Medulla oblongata (tissue), 1 donor: ENCODE results near the gene SLC32A1.

Source experiments
- DNase-seq: peaks from one replicate; pipeline ENCODE4 v3.0.0-alpha.2; 2015; ENCODE audit errors: extremely low spot score

Gene SLC32A1

DNA sequence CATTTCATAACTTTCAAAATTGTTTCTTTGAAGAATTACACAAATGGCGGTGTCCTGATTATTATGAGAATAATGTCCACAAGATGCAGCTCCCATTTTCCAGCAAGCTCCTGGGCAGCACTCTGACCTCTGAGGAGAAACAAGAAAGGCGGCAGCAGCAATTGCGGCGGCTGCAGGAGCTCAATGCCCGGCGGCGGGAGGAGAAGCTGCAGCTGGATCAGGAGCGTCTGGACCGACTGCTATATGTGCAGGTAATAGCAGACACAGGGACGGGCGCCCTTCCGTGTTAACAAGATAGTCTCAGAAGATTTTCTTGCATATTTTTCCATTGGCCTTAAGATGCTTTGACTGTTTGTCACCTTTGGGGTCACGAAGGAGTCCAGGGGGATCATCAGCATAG, 30.6 kb downstream of the SLC32A1 start:
- DNase-seq = no peak

DNA sequence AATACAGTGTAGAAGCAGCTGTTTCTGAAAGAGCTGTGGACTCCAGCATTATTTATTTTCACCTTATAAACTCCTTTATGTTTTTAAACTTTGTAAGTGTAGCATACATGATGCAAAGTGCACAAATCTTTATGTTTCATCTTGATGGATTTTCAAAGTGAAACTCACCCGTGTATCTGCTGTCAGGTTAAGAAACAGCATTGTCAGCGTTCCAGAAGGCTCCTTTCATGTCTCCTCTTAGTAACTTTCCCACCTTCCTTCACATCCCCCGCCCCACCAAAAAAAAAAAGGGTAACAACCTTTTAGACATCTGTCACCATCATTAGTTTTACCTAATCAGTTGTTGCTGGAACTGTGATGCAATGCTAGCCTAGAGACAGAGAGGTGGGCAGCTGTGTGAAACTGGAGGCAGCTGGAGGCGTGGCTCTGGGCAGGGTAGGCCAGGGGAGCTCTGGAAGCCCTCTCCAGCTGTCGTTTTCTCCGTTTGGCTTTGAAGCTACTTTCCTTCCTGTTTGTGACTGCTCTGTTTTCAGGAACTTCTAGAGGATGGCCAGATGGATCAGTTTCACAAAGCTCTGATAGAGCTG, 31.1 kb downstream of the SLC32A1 start:
- no peak for DNase-seq

- DNase-seq = no peak
These were observed 33.0 kb downstream of the SLC32A1 start for GRCh38 chr20:38757145-38757775.

- DNase-seq = peak; percentile 45
These were observed 34.8 kb downstream of the SLC32A1 start for GRCh38 chr20:38759106-38759505.

DNA sequence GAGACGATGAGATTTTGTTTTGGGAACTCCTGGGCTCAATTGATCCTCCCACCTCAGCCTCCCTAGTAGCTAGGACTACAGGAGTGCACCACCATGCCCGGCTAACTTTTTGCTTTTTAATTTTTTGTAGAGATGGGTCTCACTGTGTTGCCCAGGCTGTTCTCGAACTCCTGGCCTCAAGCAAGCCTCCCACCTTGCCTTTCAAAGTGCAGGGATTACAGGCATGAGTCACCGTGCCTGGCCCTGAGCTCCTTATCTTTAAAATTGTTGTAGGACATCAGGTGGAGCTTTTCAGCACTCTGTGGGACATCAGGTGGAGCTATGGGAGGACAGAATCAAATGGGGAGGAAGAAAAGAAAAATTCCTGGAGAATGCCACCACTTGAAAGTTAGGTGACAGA, 36.7 kb downstream of the SLC32A1 start:
- no peak for DNase-seq

DNA sequence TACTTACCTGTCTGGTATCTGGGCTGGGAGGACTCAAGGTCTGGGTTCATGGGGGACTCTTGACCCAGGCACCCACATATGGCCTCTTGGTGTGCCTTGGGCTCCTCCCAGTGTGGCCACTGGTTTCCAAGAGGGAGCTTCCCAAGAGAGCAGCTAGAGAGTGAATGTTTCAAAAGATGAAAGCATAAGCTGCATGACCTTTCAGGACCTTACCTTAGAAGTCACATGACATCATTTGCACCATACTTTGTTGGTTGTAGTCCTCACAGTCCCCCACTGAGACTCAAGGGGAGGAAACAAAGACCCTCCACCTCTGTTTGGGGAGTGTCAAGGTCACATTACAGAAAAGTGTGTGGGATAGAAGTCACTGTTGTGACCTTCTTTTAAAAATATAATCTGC, 37.9 kb downstream of the SLC32A1 start:
- DNase-seq = no peak

- DNase-seq = no peak
These were observed 39.3 kb downstream of the SLC32A1 start for GRCh38 chr20:38763616-38764015.

GRCh38 chr20:38764567-38765318, 40.5 kb downstream of the SLC32A1 start:
- DNase-seq = no peak

DNA sequence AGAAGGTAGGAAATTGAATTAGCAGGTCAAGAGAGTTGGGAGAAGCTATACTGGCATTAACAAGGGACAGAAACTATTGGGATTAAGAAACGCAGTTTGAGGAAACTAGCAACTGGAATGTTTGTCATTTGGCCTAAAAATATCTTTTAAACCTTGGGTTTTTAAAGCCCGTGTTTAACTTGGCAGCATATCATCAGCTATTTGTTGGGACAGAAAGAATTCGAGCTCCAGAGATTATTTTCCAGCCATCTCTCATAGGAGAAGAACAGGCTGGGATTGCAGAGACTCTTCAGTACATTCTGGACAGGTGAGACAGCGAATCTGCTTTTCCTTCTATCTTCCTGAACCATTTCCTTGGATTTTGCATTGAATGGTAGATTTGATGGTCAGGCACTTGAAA, 41.8 kb downstream of the SLC32A1 start:
- DNase-seq = no peak

- DNase-seq = no peak
These were observed 45.4 kb downstream of the SLC32A1 start for GRCh38 chr20:38769376-38770295.

DNA sequence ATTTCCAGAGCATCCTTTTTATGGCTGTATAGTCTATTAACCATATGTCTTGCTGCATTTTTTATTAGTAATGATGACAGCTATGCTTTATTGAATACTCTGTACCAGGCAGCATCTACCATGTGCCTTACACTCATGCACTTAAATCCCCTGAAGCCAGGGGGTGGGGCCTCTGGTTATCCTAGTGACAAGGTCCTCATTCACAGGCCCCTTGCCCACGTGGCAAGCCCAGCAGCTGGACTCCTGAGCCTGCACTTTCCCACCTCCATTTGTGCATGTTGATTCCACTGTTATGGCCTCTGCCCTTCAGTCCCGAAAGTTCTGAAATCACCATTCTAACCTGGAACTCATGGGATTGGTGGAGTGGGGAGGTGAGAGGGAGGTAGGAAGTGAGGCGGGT, 46.3 kb downstream of the SLC32A1 start:
- DNase-seq = peak; percentile 4

DNA sequence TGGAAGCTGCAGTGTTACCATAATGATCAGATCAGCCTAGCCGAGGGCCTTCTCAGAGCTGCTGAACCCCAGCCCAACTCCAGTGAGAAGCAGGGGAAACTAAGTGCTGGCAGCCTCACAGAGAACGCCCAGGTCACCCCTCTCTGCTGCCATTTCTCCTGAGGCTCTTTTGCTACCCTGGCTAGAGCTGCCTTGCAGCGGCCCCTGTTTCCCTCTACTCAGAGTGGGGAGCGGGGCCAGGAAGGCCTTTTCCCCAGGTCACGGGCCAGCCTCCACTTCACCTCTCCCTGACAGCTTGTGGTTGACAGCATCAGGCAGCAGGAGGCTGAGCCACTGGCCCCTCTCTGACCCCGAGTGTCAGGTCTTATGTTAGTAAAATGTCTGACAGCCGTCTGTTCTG, 46.7 kb downstream of the SLC32A1 start:
- DNase-seq = no peak

DNA sequence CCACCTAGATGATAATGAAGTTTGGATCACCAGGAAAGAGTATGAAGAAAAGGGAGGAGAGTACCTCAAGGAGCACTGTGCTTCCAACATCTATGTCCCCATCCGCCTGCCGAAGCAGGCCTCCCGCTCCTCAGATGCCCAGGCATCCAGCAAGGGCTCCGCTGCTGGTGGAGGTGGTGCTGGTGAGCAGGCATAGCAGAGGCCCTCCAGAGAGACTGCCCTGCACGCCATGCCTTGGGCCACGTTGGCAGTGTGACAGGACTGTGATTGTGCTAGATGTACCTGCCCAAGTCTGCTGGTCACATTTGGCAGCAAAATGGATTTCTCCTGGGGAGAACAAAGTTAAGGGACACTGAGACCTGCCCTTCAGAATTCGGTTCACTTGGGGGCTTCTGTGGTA, 47.3 kb downstream of the SLC32A1 start:
- no peak for DNase-seq

DNA sequence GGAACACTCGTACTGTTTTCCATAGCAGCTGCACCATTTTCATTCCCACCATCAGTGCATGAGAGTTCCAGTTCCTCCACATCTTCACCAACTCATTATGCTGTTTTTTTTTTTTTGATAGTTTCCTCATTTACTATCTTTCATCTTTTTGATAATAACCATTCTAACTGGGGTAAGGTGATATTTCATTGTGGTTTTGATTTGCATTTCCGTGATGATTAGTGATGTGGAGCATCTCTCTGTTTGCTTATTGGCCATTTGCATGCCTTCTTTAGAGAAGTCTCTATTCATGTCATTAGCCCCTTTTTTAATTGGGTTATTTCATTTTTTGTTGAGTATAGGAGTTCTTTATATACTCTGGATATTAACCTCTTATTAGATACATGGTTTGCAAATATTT, 49.9 kb downstream of the SLC32A1 start:
- no peak for DNase-seq

GRCh38 chr20:38776363-38776762, 52.1 kb downstream of the SLC32A1 start:
- DNase-seq = no peak
